Neural cell (in vitro differentiated cells): ENCODE measurements around the gene CAMSAP3.

ENCODE experiments used
- EP300 ChIP-seq: fragments of 450-650 bp; conservative IDR thresholded peaks from 2 replicates; pipeline ENCODE4 v1.6.1; 2014; ENCODE audit warnings: antibody characterized with exemption, mild to moderate bottlenecking, moderate library complexity; ENCODE audit not compliant: poor library complexity, severe bottlenecking
- EZH2 ChIP-seq: fragments of 200-600, 300-800 bp; shearing (Covaris generic), sonication (generic); IDR thresholded peaks from 2 replicates; pipeline ENCODE4 v1.6.1; 2014; ENCODE audit warnings: antibody characterized with exemption, low read length, borderline replicate concordance, mild to moderate bottlenecking; ENCODE audit not compliant: insufficient read depth, poor library complexity, severe bottlenecking
- POLR2AphosphoS5 ChIP-seq: IDR thresholded peaks from 2 replicates; pipeline ENCODE4 v1.6.1; 2012
- TF ChIP-seq, protein P1 (sequence below): fragments of 450-650 bp; IDR thresholded peaks from 2 replicates; pipeline ENCODE4 v1.5.1; 2014; ENCODE audit warnings: antibody characterized with exemption, mild to moderate bottlenecking, moderate library complexity; ENCODE audit not compliant: poor library complexity, severe bottlenecking
- TF ChIP-seq, protein P2 (sequence below): IDR thresholded peaks from 2 replicates; pipeline ENCODE4 v1.6.1; 2012; ENCODE audit warnings: borderline replicate concordance

DNA sequence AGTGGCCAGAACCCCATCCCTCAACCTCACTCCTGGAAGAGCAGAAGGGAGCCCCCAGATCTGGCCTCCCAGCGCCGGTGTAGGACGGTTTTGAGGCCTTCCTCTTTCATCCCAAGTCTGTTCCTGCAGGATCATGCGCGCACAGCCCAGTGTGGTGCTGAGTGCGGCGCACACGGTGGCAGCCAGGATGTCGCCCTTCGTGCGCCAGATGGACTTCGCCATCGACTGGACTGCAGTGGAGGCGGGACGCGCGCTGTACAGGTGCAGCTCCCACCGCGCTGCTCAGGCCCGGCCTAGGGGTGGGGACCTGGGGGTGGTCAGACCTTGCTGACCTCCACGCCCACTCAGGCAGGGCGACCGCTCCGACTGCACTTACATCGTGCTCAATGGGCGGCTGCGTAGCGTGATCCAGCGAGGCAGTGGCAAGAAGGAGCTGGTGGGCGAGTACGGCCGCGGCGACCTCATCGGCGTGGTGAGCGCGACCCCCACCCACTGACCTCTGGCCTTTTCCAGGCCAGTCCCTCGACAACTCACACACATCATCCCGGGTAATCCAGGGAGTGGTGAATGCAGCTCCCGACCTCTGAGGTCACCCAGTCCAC is 45.4 kb upstream of the CAMSAP3 start:
- TF ChIP-seq, protein P1, sequence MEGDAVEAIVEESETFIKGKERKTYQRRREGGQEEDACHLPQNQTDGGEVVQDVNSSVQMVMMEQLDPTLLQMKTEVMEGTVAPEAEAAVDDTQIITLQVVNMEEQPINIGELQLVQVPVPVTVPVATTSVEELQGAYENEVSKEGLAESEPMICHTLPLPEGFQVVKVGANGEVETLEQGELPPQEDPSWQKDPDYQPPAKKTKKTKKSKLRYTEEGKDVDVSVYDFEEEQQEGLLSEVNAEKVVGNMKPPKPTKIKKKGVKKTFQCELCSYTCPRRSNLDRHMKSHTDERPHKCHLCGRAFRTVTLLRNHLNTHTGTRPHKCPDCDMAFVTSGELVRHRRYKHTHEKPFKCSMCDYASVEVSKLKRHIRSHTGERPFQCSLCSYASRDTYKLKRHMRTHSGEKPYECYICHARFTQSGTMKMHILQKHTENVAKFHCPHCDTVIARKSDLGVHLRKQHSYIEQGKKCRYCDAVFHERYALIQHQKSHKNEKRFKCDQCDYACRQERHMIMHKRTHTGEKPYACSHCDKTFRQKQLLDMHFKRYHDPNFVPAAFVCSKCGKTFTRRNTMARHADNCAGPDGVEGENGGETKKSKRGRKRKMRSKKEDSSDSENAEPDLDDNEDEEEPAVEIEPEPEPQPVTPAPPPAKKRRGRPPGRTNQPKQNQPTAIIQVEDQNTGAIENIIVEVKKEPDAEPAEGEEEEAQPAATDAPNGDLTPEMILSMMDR: no peak
- TF ChIP-seq EP300 (no peak), EZH2 (no peak), POLR2AphosphoS5 (no peak)
- TF ChIP-seq, protein P2, sequence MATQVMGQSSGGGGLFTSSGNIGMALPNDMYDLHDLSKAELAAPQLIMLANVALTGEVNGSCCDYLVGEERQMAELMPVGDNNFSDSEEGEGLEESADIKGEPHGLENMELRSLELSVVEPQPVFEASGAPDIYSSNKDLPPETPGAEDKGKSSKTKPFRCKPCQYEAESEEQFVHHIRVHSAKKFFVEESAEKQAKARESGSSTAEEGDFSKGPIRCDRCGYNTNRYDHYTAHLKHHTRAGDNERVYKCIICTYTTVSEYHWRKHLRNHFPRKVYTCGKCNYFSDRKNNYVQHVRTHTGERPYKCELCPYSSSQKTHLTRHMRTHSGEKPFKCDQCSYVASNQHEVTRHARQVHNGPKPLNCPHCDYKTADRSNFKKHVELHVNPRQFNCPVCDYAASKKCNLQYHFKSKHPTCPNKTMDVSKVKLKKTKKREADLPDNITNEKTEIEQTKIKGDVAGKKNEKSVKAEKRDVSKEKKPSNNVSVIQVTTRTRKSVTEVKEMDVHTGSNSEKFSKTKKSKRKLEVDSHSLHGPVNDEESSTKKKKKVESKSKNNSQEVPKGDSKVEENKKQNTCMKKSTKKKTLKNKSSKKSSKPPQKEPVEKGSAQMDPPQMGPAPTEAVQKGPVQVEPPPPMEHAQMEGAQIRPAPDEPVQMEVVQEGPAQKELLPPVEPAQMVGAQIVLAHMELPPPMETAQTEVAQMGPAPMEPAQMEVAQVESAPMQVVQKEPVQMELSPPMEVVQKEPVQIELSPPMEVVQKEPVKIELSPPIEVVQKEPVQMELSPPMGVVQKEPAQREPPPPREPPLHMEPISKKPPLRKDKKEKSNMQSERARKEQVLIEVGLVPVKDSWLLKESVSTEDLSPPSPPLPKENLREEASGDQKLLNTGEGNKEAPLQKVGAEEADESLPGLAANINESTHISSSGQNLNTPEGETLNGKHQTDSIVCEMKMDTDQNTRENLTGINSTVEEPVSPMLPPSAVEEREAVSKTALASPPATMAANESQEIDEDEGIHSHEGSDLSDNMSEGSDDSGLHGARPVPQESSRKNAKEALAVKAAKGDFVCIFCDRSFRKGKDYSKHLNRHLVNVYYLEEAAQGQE: no peak
